Measurements from ENCODE around the gene ADCK1. TPM values are rescaled to one million over a fixed set of nuclear protein-coding genes. Genes with fewer than 3 reads are reported as not detected.

The ADCK1 gene
- 2.9 and 4.0 TPM in 2 replicates for total RNA-seq

DNA sequence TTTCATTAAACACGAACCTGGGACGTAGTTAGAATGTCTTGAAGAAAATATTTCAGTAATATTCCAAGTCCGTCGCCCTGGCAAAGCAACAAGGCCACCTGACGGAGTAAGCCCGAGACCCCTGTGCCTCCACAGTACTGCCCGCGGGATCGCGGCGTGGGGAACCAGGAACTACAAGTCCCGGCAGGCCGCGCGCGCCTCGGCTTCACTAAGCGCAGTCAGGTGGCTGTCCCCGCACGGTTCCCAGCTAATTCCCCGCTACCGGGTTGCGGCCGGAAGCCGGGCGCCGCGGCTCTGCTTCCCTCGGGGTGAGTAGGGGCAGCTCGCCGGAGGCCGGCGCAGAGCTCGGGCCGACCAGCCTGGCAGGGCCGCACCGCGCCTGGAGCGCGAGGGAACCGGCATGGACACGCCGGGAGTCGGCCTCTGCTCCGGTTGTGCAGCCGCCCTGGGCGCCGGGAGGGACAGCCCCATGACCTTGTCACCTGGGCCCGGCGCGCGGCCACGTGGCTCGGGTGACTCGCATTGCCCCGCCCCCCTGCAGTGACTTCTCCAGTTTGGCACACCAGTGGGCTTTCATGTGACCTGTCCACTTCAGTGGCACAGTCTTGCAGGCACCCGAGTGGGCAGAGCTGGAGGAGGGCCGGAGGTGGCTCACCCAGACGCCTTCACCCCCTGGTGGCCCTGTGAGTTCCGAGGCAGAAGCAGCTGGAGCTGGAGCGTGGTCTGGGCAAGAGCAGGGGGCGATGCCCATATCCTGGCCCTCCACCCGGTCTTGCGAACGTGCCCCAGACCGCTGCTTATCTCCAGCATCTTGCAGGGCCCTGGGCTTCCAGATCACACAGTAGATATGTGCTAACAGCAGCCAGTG, at the start of gene ADCK1:
Gene ADCK1 (plus strand): TSS at position 247 of the 868 bp plus-strand sequence. CDS start 18,870 bp downstream, outside the sequence.

DNA sequence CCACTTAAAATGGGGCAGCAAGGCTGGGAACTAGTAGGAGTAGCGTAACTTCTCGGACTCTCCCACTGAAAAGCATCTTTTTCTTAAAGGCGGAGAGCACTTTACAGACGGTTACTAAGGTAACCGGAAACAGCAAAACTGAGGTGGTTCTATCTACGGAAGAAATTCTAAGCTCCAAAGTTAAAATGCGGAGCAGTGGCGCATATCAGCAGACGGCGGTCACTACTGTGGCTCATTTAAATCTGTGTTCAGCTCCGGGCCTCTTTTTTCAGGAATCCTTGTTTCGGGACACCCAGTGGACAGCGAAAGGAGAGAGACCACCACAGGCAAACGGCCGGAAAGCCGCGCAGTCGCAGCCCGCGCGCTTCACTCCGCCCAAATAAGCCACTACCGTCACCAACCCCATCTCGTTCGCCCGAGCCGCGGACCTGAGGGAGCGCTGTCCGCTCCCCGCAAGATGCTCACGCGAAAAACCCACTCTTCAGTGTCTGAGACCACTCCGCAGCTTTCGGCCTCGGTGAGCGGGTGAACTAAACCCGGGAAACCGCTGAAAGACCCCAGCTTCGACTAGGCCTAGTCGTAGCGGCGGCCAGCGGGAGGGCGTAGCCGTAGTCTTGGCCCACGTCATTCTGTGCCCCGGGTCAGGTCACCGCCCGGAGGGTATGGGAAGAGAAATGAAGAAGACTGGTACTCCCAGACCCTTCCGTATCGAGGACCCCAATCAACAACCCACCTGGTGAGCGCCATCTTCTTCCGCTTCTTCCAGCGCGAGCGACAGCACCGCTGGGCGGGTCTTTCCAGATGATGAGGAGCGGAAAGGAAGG, 39.3 kb upstream of the ADCK1 start, which contains the start of gene SNW1:
Gene SNW1 (minus strand): TSS at position 776 of the 824 bp plus-strand sequence. CDS start 29 bp downstream, at position 747.

Other genes with a start within 250 kb of the ADCK1 start
- gene SPTLC2, start 183.5 kb upstream of the ADCK1 start, total RNA-seq: 35.1 and 45.8 TPM in 2 replicates
- gene ALKBH1, start 92.1 kb upstream of the ADCK1 start, total RNA-seq: 6.3 and 7.0 TPM in 2 replicates
- 177 and 223 TPM in 2 replicates for gene SLIRP, start 92.0 kb upstream of the ADCK1 start, total RNA-seq
- gene SNW1, start 39.0 kb upstream of the ADCK1 start, total RNA-seq: 51.9 and 59.7 TPM in 2 replicates

Measured in aortic smooth muscle cell (primary cell).